A549 (cell line): ENCODE data around the gene RXRA. TPM values are rescaled to one million over a fixed set of nuclear protein-coding genes. Genes with fewer than 3 reads are reported as not detected.

Experiments used
- ATAC-seq, 2 experiments: fragments of 200-7000 bp in 1 of 2; fragments of >200 bp in 1 of 2; cut with Nextera tagmentation in 1 of 2; cut with Tn5 transposase in 1 of 2; 3 replicates each; pipeline versions ENCODE4 v1.8.0 to v1.9.1; 2018 to 2020; ENCODE audit warnings: mild to moderate bottlenecking in 1 of 2, moderate library complexity in 1 of 2
- CTCF ChIA-PET: fragments of 300-600 bp; sonication (Branson Sonifier 250); formaldehyde crosslinking; extraction: SDS; loops from one replicate; lab custom pipeline; 2021; ENCODE audit warnings: antibody characterized with exemption, inconsistent platforms; lab: Yijun Ruan, JAX
- POLR2A ChIA-PET: fragments of 350-600 bp; formaldehyde crosslinking; extraction: SDS; loops from one replicate; lab custom pipeline; 2021; ENCODE audit warnings: antibody characterized with exemption, inconsistent platforms; lab: Yijun Ruan, JAX
- DNase-seq, 2 experiments: peaks; one replicate each; pipeline versions ENCODE4 v3.0.0 to v3.0.0-alpha.2; 2011 to 2016; ENCODE audit warnings: low read depth in 1 of 2, low spot score in 1 of 2
- FAIRE-seq: peaks from 2 replicates; lab custom pipeline; 2011; peaks lifted over from hg19 to GRCh38; lab: Jason Lieb, UNC
- H3K27ac ChIP-seq, 2 experiments: fragments of >200 bp; sonication (Bioruptor Twin); formaldehyde crosslinking; 3 replicates each; pipeline ENCODE4 v1.5.1; 2016 to 2017
- H3K4me1 ChIP-seq: fragments of >200 bp; sonication (Bioruptor Twin); formaldehyde crosslinking; 3 replicates; pipeline ENCODE4 v1.6.1; 2016
- H3K4me2 ChIP-seq: fragments of >200 bp; sonication (Bioruptor Twin); formaldehyde crosslinking; 3 replicates; pipeline ENCODE4 v1.6.1; 2016
- H3K4me3 ChIP-seq: fragments of >200 bp; sonication (Bioruptor Twin); formaldehyde crosslinking; 3 replicates; pipeline ENCODE4 v1.5.1; 2016
- H3K9me3 ChIP-seq: fragments of >200 bp; sonication (Bioruptor Twin); formaldehyde crosslinking; 3 replicates; pipeline ENCODE4 v1.6.1; 2016
- CBX2 ChIP-seq: fragments of 200-600 bp; sonication (generic); IDR thresholded peaks from 2 replicates; pipeline ENCODE4 v1.6.1; 2016; ENCODE audit warnings: low read depth, mild to moderate bottlenecking, borderline replicate concordance
- CHD2 ChIP-seq: fragments of 150-350 bp; IDR thresholded peaks from 2 replicates; pipeline ENCODE4 v1.6.1; 2014; ENCODE audit warnings: low read length; ENCODE audit not compliant: partially characterized antibody
- CHD4 ChIP-seq: fragments of 200-600 bp; sonication (generic); IDR thresholded peaks from 2 replicates; pipeline ENCODE4 v1.6.1; 2016; ENCODE audit warnings: antibody characterized with exemption, mild to moderate bottlenecking, borderline replicate concordance
- FOSB ChIP-seq: fragments of 250-450 bp; sonication (Bioruptor Pico); IDR thresholded peaks from 2 replicates; pipeline ENCODE4 v1.5.0; 2020; ENCODE audit warnings: mild to moderate bottlenecking, moderate library complexity
- HDAC2 ChIP-seq: fragments of 200-600 bp; sonication (generic); IDR thresholded peaks from 2 replicates; pipeline ENCODE4 v1.6.1; 2016
- HEYL ChIP-seq: fragments of 250-450 bp; sonication (Bioruptor Pico); IDR thresholded peaks from 2 replicates; pipeline ENCODE4 v1.8.0; 2021; ENCODE audit warnings: mild to moderate bottlenecking, moderate library complexity
- HOXA7 ChIP-seq: fragments of 250-450 bp; sonication (Bioruptor Pico); IDR thresholded peaks from 2 replicates; pipeline ENCODE4 v1.5.0; 2020; ENCODE audit warnings: mild to moderate bottlenecking, moderate library complexity
- HOXB5 ChIP-seq: fragments of 250-450 bp; sonication (Bioruptor Pico); IDR thresholded peaks from 2 replicates; pipeline ENCODE4 v1.5.0; 2020; ENCODE audit warnings: mild to moderate bottlenecking, moderate library complexity
- JUN ChIP-seq, 2 experiments: fragments of >200 bp; sonication (Bioruptor Twin); formaldehyde crosslinking; IDR thresholded peaks; 2 replicates in 1 of 2; 3 replicates in 1 of 2; pipeline ENCODE4 v1.6.1; 2016 to 2017
- JUNB ChIP-seq: fragments of >200 bp; sonication (Bioruptor Twin); formaldehyde crosslinking; IDR thresholded peaks from 2 replicates; pipeline ENCODE4 v1.6.1; 2016
- MAZ ChIP-seq: fragments of 150-350 bp; IDR thresholded peaks from 2 replicates; pipeline ENCODE4 v1.6.1; 2014; ENCODE audit warnings: antibody characterized with exemption, low read depth, low read length, borderline replicate concordance
- MYC ChIP-seq: IDR thresholded peaks from 2 replicates; pipeline ENCODE4 v1.6.1; 2012; ENCODE audit warnings: mild to moderate bottlenecking, inconsistent platforms, low read length, improper control_type of control experiment, borderline replicate concordance
- NR3C1 ChIP-seq: fragments of >200 bp; sonication (Bioruptor Twin); formaldehyde crosslinking; IDR thresholded peaks from 3 replicates; pipeline ENCODE4 v1.6.1; 2017
- PHF8 ChIP-seq: fragments of 200-600 bp; sonication (generic); IDR thresholded peaks from 2 replicates; pipeline ENCODE4 v1.6.1; 2016; ENCODE audit warnings: low read depth, mild to moderate bottlenecking, antibody characterized with exemption, moderate library complexity, borderline replicate concordance
- POLR2AphosphoS2 ChIP-seq: conservative IDR thresholded peaks from 2 replicates; pipeline ENCODE4 v1.6.1; 2012; ENCODE audit warnings: low read length, improper control_type of control experiment, inconsistent platforms
- RAD21 ChIP-seq, 2 experiments: fragments of >200 bp in 1 of 2; sonication (Bioruptor Twin) in 1 of 2; formaldehyde crosslinking in 1 of 2; IDR thresholded peaks in 1 of 2; conservative IDR thresholded peaks in 1 of 2; 2 replicates in 1 of 2; 3 replicates in 1 of 2; pipeline ENCODE4 v1.6.1; 2012 to 2018; ENCODE audit warnings: inconsistent platforms in 1 of 2
- RARB ChIP-seq: fragments of 250-450 bp; sonication (Bioruptor Pico); IDR thresholded peaks from 2 replicates; pipeline ENCODE4 v1.8.0; 2021; ENCODE audit warnings: mild to moderate bottlenecking, moderate library complexity
- RFX5 ChIP-seq: fragments of 450-650 bp; IDR thresholded peaks from 2 replicates; pipeline ENCODE4 v1.7.1; 2014; ENCODE audit warnings: antibody characterized with exemption, mild to moderate bottlenecking, moderate library complexity
- SREBF2 ChIP-seq: fragments of 450-650 bp; IDR thresholded peaks from 2 replicates; pipeline ENCODE4 v1.6.1; 2014; ENCODE audit warnings: mild to moderate bottlenecking, moderate library complexity
- TP53 ChIP-seq: fragments of 250-450 bp; sonication (Bioruptor Pico); IDR thresholded peaks from 2 replicates; pipeline ENCODE4 v1.5.0; 2021; ENCODE audit warnings: mild to moderate bottlenecking, moderate library complexity
- ZC3H11A ChIP-seq: fragments of 450-650 bp; IDR thresholded peaks from 2 replicates; pipeline ENCODE4 v1.6.1; 2014; ENCODE audit warnings: antibody characterized with exemption, mild to moderate bottlenecking
- ZFP36 ChIP-seq: fragments of 450-650 bp; IDR thresholded peaks from 2 replicates; pipeline ENCODE4 v1.6.1; 2014; ENCODE audit warnings: borderline replicate concordance; ENCODE audit not compliant: partially characterized antibody
- ZNF302 ChIP-seq: fragments of 250-450 bp; sonication (Bioruptor Pico); IDR thresholded peaks from 2 replicates; pipeline ENCODE4 v1.9.0; 2021; ENCODE audit warnings: inconsistent platforms, mild to moderate bottlenecking, moderate library complexity
- WGBS: methylation state at CpG from one replicate; pipeline ENCODE4 v1.1.6; 2017; ENCODE audit errors: missing lambda C conversion rate; 5-methylcytosine and 5-hydroxymethylcytosine counted together
- polyA plus RNA-seq, 4 experiments: library from polyadenylated mRNA; depleted of rRNA in 3 of 4; stranded (reverse); fragments of >200 nt; fragmentation: RNase III in 1 of 4; extraction: RNeasy Plus Mini Kit Qiagen cat#74134 plus additional on column Dnase treatment in 1 of 4; gene quantifications; 2 replicates in 3 of 4; 3 replicates in 1 of 4; pipeline ENCODE4 v1.2.3, GENCODE V29; 2011 to 2017
- TF ChIP-seq, protein P1 (sequence below): fragments of 250-450 bp; sonication (Bioruptor Pico); IDR thresholded peaks from 2 replicates; pipeline ENCODE4 v1.5.0; 2020; ENCODE audit warnings: low read depth, mild to moderate bottlenecking, moderate library complexity
- TF ChIP-seq, protein P2 (sequence below): IDR thresholded peaks from 2 replicates; pipeline ENCODE4 v1.6.1; 2012
- TF ChIP-seq, protein P3 (sequence below): fragments of >200 bp; sonication (Bioruptor Twin); formaldehyde crosslinking; IDR thresholded peaks from 3 replicates; pipeline ENCODE4 v1.5.1; 2016

The RXRA gene
- polyA plus RNA-seq, 2 of the 4 experiments (the other 2 are of a cell fraction), result 6.6 to 23.9 TPM

DNA sequence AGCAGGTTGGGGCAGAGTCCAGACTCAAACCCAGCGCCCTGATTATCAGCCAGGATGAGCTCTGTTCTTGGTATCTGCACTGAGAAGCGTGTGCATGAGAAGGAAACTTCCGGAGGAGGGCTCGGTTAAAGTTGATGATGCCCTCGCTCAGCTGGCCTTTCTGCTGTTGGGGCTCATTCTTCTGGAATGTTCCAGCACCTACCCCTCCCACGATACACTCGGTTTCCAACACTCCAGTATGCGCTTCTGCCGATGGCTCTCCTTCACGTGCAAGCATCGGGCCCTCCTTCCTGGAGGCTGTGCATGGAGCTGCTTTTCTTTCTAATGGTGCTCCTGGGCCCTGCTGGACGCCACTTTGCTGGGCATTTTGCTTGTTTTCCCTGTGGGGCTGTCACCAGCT is 134.0 kb downstream of the RXRA start:
- no peak for ATAC-seq
- Histone ChIP-seq H3K4me2 (no peak overlapping the region), H3K4me1 (peaks cover 48% of the 10 kb centered on the region)
- DNase-seq, result no peak
- TF ChIP-seq CHD2 (no peak), JUN (IDR thresholded peaks at IDR 0.05) (no peak), FOSB (CRISPR knock-in tag) (no peak), POLR2AphosphoS2 (no peak), HOXB5 (CRISPR knock-in tag) (no peak), ZC3H11A (no peak), RARB (CRISPR knock-in tag) (no peak), RFX5 (no peak), HEYL (CRISPR knock-in tag) (no peak), CBX2 (no peak), HDAC2 (no peak), MYC (no peak), ZFP36 (no peak), JUNB (no peak), CHD4 (no peak)
- TF ChIP-seq, protein P1, sequence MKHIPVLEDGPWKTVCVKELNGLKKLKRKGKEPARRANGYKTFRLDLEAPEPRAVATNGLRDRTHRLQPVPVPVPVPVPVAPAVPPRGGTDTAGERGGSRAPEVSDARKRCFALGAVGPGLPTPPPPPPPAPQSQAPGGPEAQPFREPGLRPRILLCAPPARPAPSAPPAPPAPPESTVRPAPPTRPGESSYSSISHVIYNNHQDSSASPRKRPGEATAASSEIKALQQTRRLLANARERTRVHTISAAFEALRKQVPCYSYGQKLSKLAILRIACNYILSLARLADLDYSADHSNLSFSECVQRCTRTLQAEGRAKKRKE (CRISPR knock-in tag), result no peak
- TF ChIP-seq, all 56 proteins: peak for 0
- no peak overlapping the region for H3K4me3 ChIP-seq
- POLR2A ChIA-PET, result no interaction called here
- H3K27ac ChIP-seq, result no peak overlapping the region; a peak in 1 of 6 replicates
- 87% methylated on average over 12 of the region's 12 CpGs for WGBS
- FAIRE-seq, result no peak
- H3K9me3 ChIP-seq, result peaks cover 9% of the 10 kb centered on the region; the same call in 2 of the 3 replicates
- CTCF ChIA-PET, result interaction anchor here (1.2 to 6.9 kb wide), 7 partner anchors 12 to 289 kb away, joined by 3 to 76 read pairs (median 5); no protein-coding TSS in a partner anchor

DNA sequence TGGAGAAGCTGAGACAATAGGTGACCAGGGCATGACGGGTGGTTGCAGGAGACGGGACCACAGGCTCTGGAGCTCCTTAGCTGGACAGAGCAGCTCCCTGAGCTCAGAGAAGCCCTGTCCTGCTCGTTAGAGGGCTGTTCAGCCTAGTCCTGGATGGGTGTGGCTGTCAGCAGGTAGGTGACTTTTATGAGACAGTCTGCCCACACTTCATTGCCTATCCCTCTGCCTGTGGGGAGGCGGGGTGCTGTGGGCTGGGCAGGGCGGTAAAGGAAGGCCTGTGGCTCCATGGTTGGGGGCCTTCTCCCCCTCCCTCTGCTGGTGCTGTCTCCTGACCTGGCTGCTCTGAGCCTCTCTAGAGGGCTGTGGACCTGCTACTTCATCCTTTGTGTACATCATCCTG is 134.6 kb downstream of the RXRA start:
- POLR2A ChIA-PET, result interaction anchor here (1.6 kb wide), 1 partner anchor 182 kb away, joined by 4 read pairs; no protein-coding TSS in a partner anchor
- ATAC-seq, result no peak
- Histone ChIP-seq H3K27ac (no peak overlapping the region), H3K4me3 (no peak overlapping the region), H3K4me1 (peaks cover 41% of the 10 kb centered on the region), H3K4me2 (no peak overlapping the region), H3K9me3 (peaks cover 9% of the 10 kb centered on the region; the same call in 2 of the 3 replicates)
- FAIRE-seq, result no peak
- CTCF ChIA-PET, result interaction anchor here (1.2 to 6.9 kb wide), 5 partner anchors 11 to 290 kb away, joined by 3 to 76 read pairs (median 5); no protein-coding TSS in a partner anchor
- no peak for DNase-seq
- 63% methylated on average over 5 of the region's 5 CpGs for WGBS
- no peak for TF ChIP-seq CHD4
- no peak for TF ChIP-seq ZC3H11A
- TF ChIP-seq ZFP36, result no peak

- no peak for ATAC-seq
- Histone ChIP-seq H3K4me2 (no peak overlapping the region), H3K4me1 (peaks cover 35% of the 10 kb centered on the region), H3K27ac (no peak overlapping the region), H3K9me3 (peaks cover 9% of the 10 kb centered on the region; the same call in 2 of the 3 replicates), H3K4me3 (no peak overlapping the region)
- CTCF ChIA-PET, result interaction anchor here (0.8 to 6.9 kb wide), 2 partner anchors 13 to 32 kb away, joined by 3 to 76 read pairs; no protein-coding TSS in a partner anchor
- TF ChIP-seq RAD21 (conservative IDR thresholded peaks at IDR 0.05 in 1 of 2, IDR thresholded peaks at IDR 0.05 in 1 of 2) (no peak), RFX5 (no peak), SREBF2 (no peak), PHF8 (no peak), POLR2AphosphoS2 (no peak), HOXA7 (CRISPR knock-in tag) (no peak), ZNF302 (no peak), RARB (CRISPR knock-in tag) (no peak), TP53 (CRISPR knock-in tag) (no peak), JUNB (no peak), MAZ (no peak), NR3C1 (no peak)
- TF ChIP-seq, protein P2, sequence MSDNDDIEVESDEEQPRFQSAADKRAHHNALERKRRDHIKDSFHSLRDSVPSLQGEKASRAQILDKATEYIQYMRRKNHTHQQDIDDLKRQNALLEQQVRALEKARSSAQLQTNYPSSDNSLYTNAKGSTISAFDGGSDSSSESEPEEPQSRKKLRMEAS, result no peak
- TF ChIP-seq, protein P3, sequence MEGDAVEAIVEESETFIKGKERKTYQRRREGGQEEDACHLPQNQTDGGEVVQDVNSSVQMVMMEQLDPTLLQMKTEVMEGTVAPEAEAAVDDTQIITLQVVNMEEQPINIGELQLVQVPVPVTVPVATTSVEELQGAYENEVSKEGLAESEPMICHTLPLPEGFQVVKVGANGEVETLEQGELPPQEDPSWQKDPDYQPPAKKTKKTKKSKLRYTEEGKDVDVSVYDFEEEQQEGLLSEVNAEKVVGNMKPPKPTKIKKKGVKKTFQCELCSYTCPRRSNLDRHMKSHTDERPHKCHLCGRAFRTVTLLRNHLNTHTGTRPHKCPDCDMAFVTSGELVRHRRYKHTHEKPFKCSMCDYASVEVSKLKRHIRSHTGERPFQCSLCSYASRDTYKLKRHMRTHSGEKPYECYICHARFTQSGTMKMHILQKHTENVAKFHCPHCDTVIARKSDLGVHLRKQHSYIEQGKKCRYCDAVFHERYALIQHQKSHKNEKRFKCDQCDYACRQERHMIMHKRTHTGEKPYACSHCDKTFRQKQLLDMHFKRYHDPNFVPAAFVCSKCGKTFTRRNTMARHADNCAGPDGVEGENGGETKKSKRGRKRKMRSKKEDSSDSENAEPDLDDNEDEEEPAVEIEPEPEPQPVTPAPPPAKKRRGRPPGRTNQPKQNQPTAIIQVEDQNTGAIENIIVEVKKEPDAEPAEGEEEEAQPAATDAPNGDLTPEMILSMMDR, result no peak
- DNase-seq, result no peak
- no peak for FAIRE-seq
- 47% methylated on average over 8 of the region's 8 CpGs for WGBS
- POLR2A ChIA-PET, result interaction anchor here (1.6 kb wide), 1 partner anchor 182 kb away, joined by 4 read pairs; no protein-coding TSS in a partner anchor
Observed at GRCh38 chr9:134461426-134461982, 135.2 kb downstream of the RXRA start.
